GM12873 (cell line): Measurements from ENCODE around the gene RFC1.
A peak's percentile ranks its signal among the peaks of the same experiment; 100 is the strongest.

ENCODE experiments used
- TF ChIP-seq, protein P1 (sequence below): IDR thresholded peaks from 2 replicates; pipeline ENCODE4 v1.5.1; 2012; ENCODE audit warnings: low read depth, mild to moderate bottlenecking, moderate library complexity, low read length, control low read depth; ENCODE audit not compliant: insufficient read depth; ENCODE audit errors: missing control alignments

RFC1 gene

GRCh38 chr4:39365830-39366771 lies at the start of gene RFC1:
TSS of gene RFC1 (minus strand) at chr4:39366362. CDS start at chr4:39366241, 121 bp downstream.
- TF ChIP-seq, protein P1, sequence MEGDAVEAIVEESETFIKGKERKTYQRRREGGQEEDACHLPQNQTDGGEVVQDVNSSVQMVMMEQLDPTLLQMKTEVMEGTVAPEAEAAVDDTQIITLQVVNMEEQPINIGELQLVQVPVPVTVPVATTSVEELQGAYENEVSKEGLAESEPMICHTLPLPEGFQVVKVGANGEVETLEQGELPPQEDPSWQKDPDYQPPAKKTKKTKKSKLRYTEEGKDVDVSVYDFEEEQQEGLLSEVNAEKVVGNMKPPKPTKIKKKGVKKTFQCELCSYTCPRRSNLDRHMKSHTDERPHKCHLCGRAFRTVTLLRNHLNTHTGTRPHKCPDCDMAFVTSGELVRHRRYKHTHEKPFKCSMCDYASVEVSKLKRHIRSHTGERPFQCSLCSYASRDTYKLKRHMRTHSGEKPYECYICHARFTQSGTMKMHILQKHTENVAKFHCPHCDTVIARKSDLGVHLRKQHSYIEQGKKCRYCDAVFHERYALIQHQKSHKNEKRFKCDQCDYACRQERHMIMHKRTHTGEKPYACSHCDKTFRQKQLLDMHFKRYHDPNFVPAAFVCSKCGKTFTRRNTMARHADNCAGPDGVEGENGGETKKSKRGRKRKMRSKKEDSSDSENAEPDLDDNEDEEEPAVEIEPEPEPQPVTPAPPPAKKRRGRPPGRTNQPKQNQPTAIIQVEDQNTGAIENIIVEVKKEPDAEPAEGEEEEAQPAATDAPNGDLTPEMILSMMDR: no peak

DNA sequence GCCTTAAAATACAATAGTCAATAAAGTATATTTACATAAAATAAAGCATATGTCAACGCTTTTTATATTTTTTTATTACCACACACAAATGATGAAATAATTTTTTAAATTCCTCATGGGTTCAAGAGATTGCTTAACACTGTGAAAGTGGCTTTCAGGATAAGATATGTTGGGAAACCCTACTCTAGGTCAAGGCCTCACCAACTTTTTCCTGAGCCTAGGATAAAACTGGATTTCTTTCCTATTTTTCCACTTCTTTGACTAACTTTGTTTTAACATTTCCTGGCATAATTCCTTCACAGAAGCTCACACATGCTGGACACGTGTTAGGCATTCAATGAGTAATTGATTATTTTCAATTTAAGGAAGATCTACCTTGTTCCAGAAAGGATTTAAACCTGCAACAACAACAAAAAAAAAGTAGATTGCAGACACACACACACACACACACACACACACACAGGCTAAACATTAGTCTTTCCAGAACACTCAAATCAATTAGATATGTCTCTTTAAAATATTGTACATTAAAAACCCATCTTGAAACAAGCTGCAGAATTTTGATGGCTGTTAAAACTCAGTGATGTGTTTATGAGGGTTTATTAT lies 49.6 kb upstream of the RFC1 start:
- TF ChIP-seq, protein P1: no peak

DNA sequence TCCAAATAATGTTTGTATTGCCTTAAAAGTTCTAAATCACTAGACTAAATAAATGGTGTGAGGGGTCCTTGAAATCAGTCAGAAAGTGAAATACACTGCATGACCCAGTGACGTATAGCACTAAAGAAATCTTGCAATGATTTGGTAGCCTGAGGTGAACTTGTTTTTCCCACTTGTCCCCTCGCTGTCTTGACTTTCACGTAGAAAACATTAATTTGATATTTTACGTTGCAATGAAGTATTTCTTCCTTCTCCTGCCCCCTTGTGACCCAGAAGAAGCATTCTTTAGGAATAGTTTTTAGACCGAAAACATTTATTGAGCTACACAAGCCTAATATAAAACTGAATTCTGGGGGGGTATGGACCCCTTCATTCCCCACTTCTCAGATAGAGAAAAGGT lies 44.3 kb upstream of the RFC1 start:
- TF ChIP-seq, protein P1: peak; percentile 9

- TF ChIP-seq, protein P1: no peak
Observed at GRCh38 chr4:39407584-39407885, 41.4 kb upstream of the RFC1 start.

DNA sequence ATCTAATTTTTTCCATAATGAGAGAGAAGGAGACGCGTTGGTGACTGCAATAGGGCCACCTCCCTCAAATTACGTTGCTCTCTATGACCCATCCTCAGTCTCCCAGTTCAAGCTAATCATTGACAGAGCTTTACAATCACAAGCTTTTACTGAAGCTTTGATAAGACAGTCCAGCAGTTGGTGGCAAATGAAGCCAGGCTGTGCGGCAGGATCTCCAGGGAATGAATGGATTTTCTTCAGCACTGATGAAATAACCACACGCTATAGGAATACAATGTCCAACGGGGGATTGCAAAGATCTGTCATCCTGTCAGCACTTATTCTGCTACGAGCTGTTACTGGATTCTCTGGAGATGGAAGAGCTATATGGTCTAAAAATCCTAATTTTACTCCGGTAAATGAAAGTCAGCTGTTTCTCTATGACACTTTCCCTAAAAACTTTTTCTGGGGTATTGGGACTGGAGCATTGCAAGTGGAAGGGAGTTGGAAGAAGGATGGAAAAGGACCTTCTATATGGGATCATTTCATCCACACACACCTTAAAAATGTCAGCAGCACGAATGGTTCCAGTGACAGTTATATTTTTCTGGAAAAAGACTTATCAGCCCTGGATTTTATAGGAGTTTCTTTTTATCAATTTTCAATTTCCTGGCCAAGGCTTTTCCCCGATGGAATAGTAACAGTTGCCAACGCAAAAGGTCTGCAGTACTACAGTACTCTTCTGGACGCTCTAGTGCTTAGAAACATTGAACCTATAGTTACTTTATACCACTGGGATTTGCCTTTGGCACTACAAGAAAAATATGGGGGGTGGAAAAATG lies 40.8 kb upstream of the RFC1 start, which contains the start of gene KLB:
KLB (plus strand) TSS at position 168 of the 821 bp plus-strand sequence; CDS start at position 188, 20 bp downstream.
- TF ChIP-seq, protein P1: no peak

DNA sequence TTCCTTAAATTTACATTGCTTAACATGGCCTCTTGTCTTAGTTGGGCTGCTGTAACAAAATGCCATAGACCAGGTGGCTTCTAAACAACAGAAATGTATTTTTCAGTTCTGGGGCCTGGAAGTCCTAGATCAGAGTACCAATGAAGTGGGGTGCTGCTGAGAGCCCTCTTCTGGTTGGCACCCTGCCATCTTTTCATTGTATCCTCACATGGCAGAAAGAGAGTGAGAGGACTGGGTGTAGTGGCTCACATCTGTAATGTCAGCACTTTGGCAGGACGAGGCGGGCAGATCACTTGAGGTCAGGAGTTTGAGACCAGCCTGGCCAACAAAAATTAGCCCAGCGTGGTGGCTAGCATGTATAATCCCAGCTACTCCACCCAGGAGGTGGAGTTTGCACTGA lies 28.5 kb upstream of the RFC1 start:
- TF ChIP-seq, protein P1: no peak

- TF ChIP-seq, protein P1: no peak
Observed at GRCh38 chr4:39390603-39391002, 24.4 kb upstream of the RFC1 start.
